ENCODE data around the gene TEK.

TEK gene

DNA sequence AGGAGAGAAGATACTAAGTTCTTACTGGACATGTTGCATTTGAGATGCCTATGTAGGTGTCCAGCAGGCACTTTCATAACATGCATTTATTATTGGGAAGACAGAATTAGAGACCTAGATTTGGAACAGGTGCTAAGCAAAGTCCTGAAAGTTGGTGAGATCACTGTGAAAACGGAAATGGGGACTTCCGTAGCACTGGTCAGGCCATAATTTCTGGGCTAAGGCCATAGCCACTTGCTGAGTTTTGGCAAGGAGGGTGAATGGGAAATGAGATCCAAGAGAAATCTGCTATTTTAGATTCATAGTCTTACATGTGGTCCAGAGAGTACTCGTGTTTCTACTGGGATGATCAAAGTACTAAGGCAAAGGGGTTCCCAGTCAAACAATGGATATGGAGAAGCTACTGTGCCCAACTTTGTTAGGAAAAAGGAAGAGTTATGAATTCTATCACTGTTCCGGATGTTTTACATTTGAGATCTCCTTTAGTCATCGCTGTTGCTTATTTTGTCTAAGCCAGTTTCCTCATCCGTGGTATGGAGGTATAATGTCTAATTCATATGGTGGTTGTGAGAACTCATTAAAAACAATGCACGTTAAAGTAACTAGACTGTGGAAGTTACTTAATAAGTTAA lies 33.4 kb downstream of the TEK start:
- H3K4me3 ChIP-seq (ENCODE audit: low read length), result no peak overlapping the region
- H4K20me1 ChIP-seq (ENCODE audit: control insufficient read depth, insufficient read depth, low read depth, low read length), result no peaks in the 10 kb centered on the region
- H3K4me1 ChIP-seq (ENCODE audit: control insufficient read depth, low read length), result no peaks in the 10 kb centered on the region
- H3K79me2 ChIP-seq (ENCODE audit: control insufficient read depth, low read length), result no peaks in the 10 kb centered on the region
- no peaks in the 10 kb centered on the region for H3K27me3 ChIP-seq (ENCODE audit: control insufficient read depth, low read length)
- H3F3A ChIP-seq (ENCODE audit: control insufficient read depth, insufficient read depth), result no peaks in the 10 kb centered on the region
- TF ChIP-seq EZH2phosphoT487 (IDR thresholded peaks at IDR 0.05; ENCODE audit: borderline replicate concordance, low read length), result no peak
- no peak overlapping the region for H3K4me2 ChIP-seq (ENCODE audit: low read length)
- no peaks in the 10 kb centered on the region for H3K9me2 ChIP-seq (replicated peaks; ENCODE audit: control insufficient read depth, low read length)
- H3K9me3 ChIP-seq (ENCODE audit: control insufficient read depth, insufficient read depth, low read length), result no peaks in the 10 kb centered on the region
- H3K36me3 ChIP-seq (ENCODE audit: control insufficient read depth, low read length), result no peaks in the 10 kb centered on the region
- H3K27ac ChIP-seq (ENCODE audit: low read depth, low read length), result no peak overlapping the region

DNA sequence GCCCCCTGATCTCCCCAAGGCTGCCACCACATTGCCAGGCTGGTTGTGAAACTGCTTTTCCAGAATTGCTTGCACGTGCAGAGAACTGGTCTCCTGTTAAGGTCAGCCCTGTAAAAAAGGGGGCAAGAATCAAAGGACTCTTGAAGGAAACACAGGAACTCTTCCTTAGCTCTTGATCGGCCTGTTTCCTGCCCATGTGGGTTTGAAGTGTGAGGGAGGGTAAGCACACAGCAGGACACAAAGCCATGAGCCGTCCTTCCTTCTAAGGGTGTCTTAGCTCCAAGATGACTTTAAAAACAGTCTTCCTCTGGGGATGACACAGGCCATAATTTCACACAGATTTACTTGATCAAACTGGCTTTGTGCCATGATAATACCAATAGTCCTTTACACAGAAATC lies 36.1 kb downstream of the TEK start:
- Histone ChIP-seq H3K9me3 (ENCODE audit: control insufficient read depth, insufficient read depth, low read length) (no peaks in the 10 kb centered on the region), H4K20me1 (ENCODE audit: control insufficient read depth, insufficient read depth, low read depth, low read length) (no peaks in the 10 kb centered on the region), H3F3A (ENCODE audit: control insufficient read depth, insufficient read depth) (no peaks in the 10 kb centered on the region), H3K9me2 (replicated peaks; ENCODE audit: control insufficient read depth, low read length) (no peaks in the 10 kb centered on the region), H3K79me2 (ENCODE audit: control insufficient read depth, low read length) (no peaks in the 10 kb centered on the region), H3K4me3 (ENCODE audit: low read length) (no peak overlapping the region), H3K4me1 (ENCODE audit: control insufficient read depth, low read length) (no peaks in the 10 kb centered on the region), H3K4me2 (ENCODE audit: low read length) (no peak overlapping the region), H3K27me3 (ENCODE audit: control insufficient read depth, low read length) (no peaks in the 10 kb centered on the region), H3K27ac (ENCODE audit: low read depth, low read length) (no peak overlapping the region), H3K36me3 (ENCODE audit: control insufficient read depth, low read length) (no peaks in the 10 kb centered on the region)
- no peak for TF ChIP-seq EZH2phosphoT487 (IDR thresholded peaks at IDR 0.05; ENCODE audit: borderline replicate concordance, low read length)
- TF ChIP-seq, protein P1, sequence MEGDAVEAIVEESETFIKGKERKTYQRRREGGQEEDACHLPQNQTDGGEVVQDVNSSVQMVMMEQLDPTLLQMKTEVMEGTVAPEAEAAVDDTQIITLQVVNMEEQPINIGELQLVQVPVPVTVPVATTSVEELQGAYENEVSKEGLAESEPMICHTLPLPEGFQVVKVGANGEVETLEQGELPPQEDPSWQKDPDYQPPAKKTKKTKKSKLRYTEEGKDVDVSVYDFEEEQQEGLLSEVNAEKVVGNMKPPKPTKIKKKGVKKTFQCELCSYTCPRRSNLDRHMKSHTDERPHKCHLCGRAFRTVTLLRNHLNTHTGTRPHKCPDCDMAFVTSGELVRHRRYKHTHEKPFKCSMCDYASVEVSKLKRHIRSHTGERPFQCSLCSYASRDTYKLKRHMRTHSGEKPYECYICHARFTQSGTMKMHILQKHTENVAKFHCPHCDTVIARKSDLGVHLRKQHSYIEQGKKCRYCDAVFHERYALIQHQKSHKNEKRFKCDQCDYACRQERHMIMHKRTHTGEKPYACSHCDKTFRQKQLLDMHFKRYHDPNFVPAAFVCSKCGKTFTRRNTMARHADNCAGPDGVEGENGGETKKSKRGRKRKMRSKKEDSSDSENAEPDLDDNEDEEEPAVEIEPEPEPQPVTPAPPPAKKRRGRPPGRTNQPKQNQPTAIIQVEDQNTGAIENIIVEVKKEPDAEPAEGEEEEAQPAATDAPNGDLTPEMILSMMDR (IDR thresholded peaks at IDR 0.05; ENCODE audit: low read depth, low read length, poor library complexity, severe bottlenecking), result no peak

DNA sequence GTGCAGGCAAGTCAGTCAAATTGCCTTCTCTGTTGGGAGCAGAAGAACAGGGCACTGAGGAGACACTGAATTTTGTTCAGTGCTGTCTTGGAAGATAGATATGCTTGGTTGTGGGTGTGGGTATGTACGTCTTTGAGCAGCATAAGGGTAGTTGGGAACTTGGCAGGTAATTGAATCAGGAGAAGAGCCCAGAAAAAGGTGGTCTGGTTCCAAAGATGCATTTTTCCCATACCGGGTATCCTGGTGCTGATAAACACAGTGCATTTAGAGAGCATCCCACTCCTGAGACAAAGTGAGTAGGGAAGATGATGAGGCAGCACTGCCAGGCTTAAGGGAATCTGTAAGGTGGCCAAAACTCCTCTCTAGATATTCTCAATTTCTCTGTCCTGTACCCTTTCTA lies 40.6 kb downstream of the TEK start:
- Histone ChIP-seq H3K27me3 (ENCODE audit: control insufficient read depth, low read length) (no peaks in the 10 kb centered on the region), H3F3A (ENCODE audit: control insufficient read depth, insufficient read depth) (no peaks in the 10 kb centered on the region), H3K4me1 (ENCODE audit: control insufficient read depth, low read length) (no peaks in the 10 kb centered on the region), H3K9me3 (ENCODE audit: control insufficient read depth, insufficient read depth, low read length) (no peaks in the 10 kb centered on the region), H3K36me3 (ENCODE audit: control insufficient read depth, low read length) (no peaks in the 10 kb centered on the region), H3K4me3 (ENCODE audit: low read length) (no peak overlapping the region), H3K4me2 (ENCODE audit: low read length) (no peak overlapping the region), H3K79me2 (ENCODE audit: control insufficient read depth, low read length) (no peaks in the 10 kb centered on the region), H3K27ac (ENCODE audit: low read depth, low read length) (no peak overlapping the region), H4K20me1 (ENCODE audit: control insufficient read depth, insufficient read depth, low read depth, low read length) (no peaks in the 10 kb centered on the region), H3K9me2 (replicated peaks; ENCODE audit: control insufficient read depth, low read length) (no peaks in the 10 kb centered on the region)
- TF ChIP-seq EZH2phosphoT487 (IDR thresholded peaks at IDR 0.05; ENCODE audit: borderline replicate concordance, low read length), result no peak
- TF ChIP-seq, protein P1 (IDR thresholded peaks at IDR 0.05; ENCODE audit: low read depth, low read length, poor library complexity, severe bottlenecking), result no peak

DNA sequence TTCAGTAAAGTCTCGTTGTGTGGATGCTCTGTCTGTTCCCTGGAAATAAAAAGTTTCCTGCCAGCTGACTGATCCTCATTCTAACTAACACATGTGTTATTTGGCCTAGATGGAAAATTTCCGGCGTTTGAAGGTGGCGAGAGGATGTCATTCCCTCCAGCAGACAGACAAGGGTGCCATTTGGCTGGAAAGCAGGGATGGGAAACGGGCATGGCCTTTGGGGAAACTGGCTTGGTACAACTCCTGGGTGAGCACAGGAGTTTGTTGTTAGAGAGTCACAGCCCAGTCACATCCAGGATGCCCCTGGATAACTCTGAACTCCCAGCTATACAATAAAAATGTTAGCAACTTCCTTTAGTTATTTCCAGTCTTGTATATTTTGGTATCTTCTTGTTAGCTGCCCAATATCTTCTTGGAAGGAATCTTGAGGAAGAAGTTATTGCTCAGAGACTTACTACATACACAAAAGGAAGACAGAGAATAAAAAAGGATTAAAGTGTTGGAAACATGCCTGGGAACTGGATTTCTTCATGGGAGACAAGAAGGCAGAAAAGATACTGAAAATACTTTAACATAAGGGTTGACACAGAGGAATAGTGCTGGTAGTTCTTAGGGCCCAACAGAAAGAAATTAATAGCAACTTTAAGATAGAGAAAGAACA lies 41.9 kb downstream of the TEK start:
- no peaks in the 10 kb centered on the region for H3K9me3 ChIP-seq (ENCODE audit: control insufficient read depth, insufficient read depth, low read length)
- no peaks in the 10 kb centered on the region for H3K79me2 ChIP-seq (ENCODE audit: control insufficient read depth, low read length)
- no peaks in the 10 kb centered on the region for H3K4me1 ChIP-seq (ENCODE audit: control insufficient read depth, low read length)
- no peak overlapping the region for H3K4me2 ChIP-seq (ENCODE audit: low read length)
- H3K27me3 ChIP-seq (ENCODE audit: control insufficient read depth, low read length), result no peaks in the 10 kb centered on the region
- no peak overlapping the region for H3K27ac ChIP-seq (ENCODE audit: low read depth, low read length)
- H3K36me3 ChIP-seq (ENCODE audit: control insufficient read depth, low read length), result no peaks in the 10 kb centered on the region
- no peaks in the 10 kb centered on the region for H3K9me2 ChIP-seq (replicated peaks; ENCODE audit: control insufficient read depth, low read length)
- TF ChIP-seq EZH2phosphoT487 (IDR thresholded peaks at IDR 0.05; ENCODE audit: borderline replicate concordance, low read length), result no peak
- TF ChIP-seq, protein P1 (IDR thresholded peaks at IDR 0.05; ENCODE audit: low read depth, low read length, poor library complexity, severe bottlenecking), result no peak
- H4K20me1 ChIP-seq (ENCODE audit: control insufficient read depth, insufficient read depth, low read depth, low read length), result no peaks in the 10 kb centered on the region
- no peaks in the 10 kb centered on the region for H3F3A ChIP-seq (ENCODE audit: control insufficient read depth, insufficient read depth)
- no peak overlapping the region for H3K4me3 ChIP-seq (ENCODE audit: low read length)

Measured in DOHH2 (cell line).